ENCODE measurements around the gene ZNF544.

GRCh38 chr19:58229255-58229639 lies 533 bp downstream of the ZNF544 start:
- TF ChIP-seq, protein P1, sequence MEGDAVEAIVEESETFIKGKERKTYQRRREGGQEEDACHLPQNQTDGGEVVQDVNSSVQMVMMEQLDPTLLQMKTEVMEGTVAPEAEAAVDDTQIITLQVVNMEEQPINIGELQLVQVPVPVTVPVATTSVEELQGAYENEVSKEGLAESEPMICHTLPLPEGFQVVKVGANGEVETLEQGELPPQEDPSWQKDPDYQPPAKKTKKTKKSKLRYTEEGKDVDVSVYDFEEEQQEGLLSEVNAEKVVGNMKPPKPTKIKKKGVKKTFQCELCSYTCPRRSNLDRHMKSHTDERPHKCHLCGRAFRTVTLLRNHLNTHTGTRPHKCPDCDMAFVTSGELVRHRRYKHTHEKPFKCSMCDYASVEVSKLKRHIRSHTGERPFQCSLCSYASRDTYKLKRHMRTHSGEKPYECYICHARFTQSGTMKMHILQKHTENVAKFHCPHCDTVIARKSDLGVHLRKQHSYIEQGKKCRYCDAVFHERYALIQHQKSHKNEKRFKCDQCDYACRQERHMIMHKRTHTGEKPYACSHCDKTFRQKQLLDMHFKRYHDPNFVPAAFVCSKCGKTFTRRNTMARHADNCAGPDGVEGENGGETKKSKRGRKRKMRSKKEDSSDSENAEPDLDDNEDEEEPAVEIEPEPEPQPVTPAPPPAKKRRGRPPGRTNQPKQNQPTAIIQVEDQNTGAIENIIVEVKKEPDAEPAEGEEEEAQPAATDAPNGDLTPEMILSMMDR (IDR thresholded peaks at IDR 0.05) = no peak
- TF ChIP-seq POLR2A (IDR thresholded peaks at IDR 0.05) = no peak
